T-helper 2 cell treated with Interferon-gamma antibody and Interleukin-4, amounts not matched to agents 5 μg/mL and 100 μg/mL, for 36 hours (primary cell): Measurements from ENCODE around the gene VSTM2B.

ENCODE experiments used
- DNase-seq: peaks from one replicate; pipeline ENCODE4 v3.0.0; 2021; ENCODE audit warnings: low spot score
- H3K27ac Mint-ChIP-seq: one replicate; pipeline ENCODE4 v1.8.0; 2021; ENCODE audit warnings: mild to moderate bottlenecking, mixed read lengths
- H3K27me3 Mint-ChIP-seq: one replicate; pipeline ENCODE4 v1.8.0; 2021; ENCODE audit warnings: low read depth, mixed read lengths
- H3K36me3 Mint-ChIP-seq: one replicate; pipeline ENCODE4 v1.8.0; 2021; ENCODE audit warnings: low read depth, mixed read lengths
- H3K4me1 Mint-ChIP-seq: one replicate; pipeline ENCODE4 v1.8.0; 2021; ENCODE audit warnings: low read depth, mixed read lengths
- H3K4me3 Mint-ChIP-seq: one replicate; pipeline ENCODE4 v1.8.0; 2022; ENCODE audit warnings: mild to moderate bottlenecking, moderate library complexity, mixed read lengths
- H3K9me3 Mint-ChIP-seq: one replicate; pipeline ENCODE4 v1.8.0; 2021; ENCODE audit warnings: mixed read lengths

The VSTM2B gene

DNA sequence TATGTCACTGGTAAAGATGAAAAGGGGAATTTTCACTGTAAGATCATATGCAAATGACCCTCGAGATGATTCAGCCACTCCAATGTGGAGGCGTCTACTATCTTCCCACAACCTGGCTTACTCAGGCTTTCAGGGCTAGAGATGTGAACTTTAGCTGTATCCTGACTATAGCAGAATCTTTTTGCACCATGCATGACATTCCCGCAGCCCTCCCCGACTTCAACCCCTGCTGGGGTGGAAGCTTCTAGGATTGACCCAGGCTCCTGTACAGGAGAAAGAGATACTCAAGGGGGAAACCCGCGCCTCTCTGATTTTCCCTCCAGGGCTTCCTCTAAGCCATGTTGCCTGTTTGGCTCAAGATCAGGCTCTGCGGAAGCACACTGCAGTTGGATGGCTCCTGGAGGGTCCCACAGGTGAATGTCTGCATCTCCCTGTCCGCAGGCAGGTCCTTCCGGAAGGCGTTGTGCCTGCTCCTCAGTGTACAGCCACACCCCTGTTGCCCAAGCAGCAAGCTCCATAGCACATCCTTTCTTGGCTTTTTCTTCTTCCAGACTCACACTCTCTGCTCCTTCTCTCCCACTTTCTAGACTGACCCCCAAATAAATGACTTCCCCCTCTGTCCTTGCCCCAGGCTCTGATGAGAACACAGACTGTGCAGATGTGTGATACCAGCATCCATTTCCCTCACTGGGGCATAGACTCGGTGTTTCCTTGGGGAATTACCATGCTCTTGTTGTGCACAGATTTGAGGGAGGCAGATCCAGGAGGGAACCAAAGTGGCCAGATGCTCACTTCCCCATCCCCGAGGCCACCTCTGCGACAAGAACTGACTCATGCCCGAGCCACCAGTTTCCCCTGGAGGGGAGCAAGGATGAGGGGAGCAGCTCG, 51.2 kb downstream of the VSTM2B start:
- Mint-ChIP-seq H3K4me1 (peaks cover 1% of the 10 kb centered on the region), H3K9me3 (peaks cover 10% of the 10 kb centered on the region), H3K27me3 (peaks cover 35% of the 10 kb centered on the region), H3K36me3 (no peaks in the 10 kb centered on the region), H3K4me3 (no peak overlapping the region), H3K27ac (no peak overlapping the region)
- peak; percentile 62 for DNase-seq

DNA sequence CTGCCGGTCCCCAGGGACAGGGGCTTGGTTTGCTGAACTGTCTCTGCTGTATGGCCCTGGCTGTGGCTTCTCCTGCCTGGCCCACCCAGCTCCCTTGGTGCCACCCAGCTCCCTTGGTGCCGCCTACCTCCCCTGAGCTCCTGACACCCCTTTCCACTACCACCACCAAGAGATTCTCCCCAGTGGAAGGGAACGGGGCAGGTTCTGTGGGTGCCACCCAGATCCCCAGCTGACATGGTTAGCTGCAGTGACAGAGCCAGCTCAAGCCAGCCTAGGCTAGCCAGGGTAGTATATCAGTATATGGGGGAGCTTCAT, 51.8 kb downstream of the VSTM2B start:
- H3K4me3 Mint-ChIP-seq: no peak overlapping the region
- H3K36me3 Mint-ChIP-seq: no peaks in the 10 kb centered on the region
- H3K4me1 Mint-ChIP-seq: peaks cover 1% of the 10 kb centered on the region
- H3K27ac Mint-ChIP-seq: peak overlapping the region; percentile 57
- no peak for DNase-seq
- peaks cover 35% of the 10 kb centered on the region for H3K27me3 Mint-ChIP-seq
- peaks cover 10% of the 10 kb centered on the region for H3K9me3 Mint-ChIP-seq

DNA sequence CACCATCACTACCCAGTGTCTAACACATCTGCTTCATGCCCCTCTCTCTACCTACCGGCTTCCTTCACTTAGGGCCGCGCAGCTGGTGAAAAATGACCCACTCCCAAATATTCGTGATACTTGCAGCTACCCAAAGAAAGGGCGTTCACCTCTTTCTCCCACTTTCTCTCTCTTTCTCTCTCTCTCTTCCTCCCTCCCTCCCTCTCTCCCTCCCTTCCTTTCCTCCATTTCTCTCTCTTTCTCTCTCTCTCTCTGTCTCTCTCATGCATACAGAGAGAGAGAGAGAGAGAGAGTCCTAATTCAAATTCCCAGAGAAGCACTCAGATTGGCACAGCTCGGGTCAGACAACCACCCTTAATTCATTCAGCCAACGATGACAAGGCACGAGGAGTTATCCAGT, 52.6 kb downstream of the VSTM2B start:
- peaks cover 10% of the 10 kb centered on the region for H3K9me3 Mint-ChIP-seq
- H3K36me3 Mint-ChIP-seq: no peaks in the 10 kb centered on the region
- no peak for DNase-seq
- peaks cover 35% of the 10 kb centered on the region for H3K27me3 Mint-ChIP-seq
- no peak overlapping the region for H3K27ac Mint-ChIP-seq
- no peak overlapping the region for H3K4me3 Mint-ChIP-seq
- H3K4me1 Mint-ChIP-seq: peaks cover 1% of the 10 kb centered on the region

DNA sequence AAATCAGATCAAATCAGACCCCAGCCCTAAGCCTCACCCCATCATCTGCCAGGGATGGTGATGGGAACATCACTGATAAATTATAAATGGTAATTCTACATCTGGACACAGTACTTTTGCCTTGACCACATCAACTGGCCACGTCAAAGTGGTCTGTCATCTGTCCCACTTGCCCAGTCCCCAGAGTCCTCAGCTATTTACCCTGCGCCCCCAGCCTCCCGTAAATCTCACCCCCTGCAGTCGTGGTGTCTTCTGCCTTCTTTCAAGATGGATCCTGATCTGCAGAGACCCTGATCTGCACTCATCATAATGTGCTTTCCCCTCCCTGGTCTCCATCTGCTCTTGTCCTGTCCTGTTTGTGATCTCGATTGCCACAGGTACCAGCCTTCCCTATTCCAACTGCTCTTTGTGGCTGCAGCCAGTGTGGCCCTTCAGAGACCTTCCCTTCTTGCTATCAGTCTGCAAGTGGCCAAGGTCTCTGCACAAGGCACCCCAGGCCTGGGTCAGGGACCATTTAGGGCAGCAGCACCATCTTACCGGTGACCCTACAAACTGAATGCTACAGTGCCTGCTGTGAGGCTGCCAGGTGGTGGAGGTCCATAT, 53.6 kb downstream of the VSTM2B start:
- peaks cover 29% of the 10 kb centered on the region for H3K27me3 Mint-ChIP-seq
- H3K27ac Mint-ChIP-seq: no peak overlapping the region
- H3K4me3 Mint-ChIP-seq: no peak overlapping the region
- H3K4me1 Mint-ChIP-seq: peaks cover 7% of the 10 kb centered on the region
- H3K36me3 Mint-ChIP-seq: no peaks in the 10 kb centered on the region
- H3K9me3 Mint-ChIP-seq: peaks cover 10% of the 10 kb centered on the region
- no peak for DNase-seq

DNA sequence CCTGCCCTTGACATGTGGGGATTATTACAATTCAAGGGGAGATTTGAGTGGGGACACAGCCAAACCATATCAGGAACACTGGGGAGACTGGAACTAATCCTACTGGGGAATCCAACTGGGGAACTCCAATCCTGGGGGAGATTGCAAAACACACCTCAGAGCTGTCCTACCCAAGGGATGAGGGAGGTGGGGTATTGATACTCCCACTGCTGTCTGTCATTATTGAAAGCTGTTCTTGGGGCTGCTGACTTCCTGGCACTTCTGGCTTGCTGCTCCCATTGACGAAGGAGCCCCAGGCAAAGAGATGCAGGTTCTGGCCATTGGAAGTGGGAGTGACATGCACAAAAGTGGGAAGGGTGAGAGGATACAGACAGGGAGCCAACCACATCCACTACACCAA, 55.6 kb downstream of the VSTM2B start:
- Mint-ChIP-seq H3K36me3 (no peaks in the 10 kb centered on the region), H3K27ac (no peak overlapping the region), H3K27me3 (peaks cover 22% of the 10 kb centered on the region), H3K4me1 (peaks cover 11% of the 10 kb centered on the region), H3K4me3 (no peak overlapping the region), H3K9me3 (peaks cover 10% of the 10 kb centered on the region)
- DNase-seq: no peak

DNA sequence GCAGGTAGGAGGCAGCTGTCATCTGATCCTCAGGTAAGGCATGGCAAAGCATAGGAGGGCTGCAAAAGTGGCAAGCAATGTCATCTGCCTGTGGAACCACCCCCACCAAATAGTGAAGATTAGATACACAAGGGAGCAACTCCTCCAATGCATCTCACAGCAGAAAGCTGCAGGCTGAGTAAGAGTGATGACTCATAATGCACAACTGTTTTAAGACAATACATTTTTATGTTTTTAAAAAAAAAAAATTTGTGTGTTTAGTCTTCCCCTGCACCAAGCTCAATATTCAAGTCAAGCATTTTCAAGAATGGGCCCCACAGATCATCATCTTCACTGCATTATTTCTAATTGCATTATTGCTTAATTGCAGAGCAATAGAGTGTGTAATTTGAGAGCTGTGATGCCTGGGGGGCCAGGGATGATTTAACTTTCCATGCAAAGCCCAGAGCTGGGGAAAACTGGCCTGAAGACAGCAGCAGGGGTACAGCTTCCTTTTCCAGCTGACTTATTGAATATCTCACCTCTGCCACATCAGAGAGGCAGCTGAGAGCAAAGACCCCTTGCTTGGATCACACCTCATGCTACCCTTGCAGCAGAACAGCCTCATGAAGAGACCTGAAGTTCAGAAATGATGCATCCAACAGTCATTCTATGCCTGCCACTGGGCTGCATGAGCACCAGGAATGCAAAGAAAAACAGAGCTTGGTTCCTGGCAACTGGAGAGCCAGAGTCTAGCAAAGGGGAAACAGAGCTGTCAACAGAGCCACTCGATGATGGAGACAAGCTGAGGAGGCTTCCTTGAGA, 57.6 kb downstream of the VSTM2B start:
- H3K27ac Mint-ChIP-seq: no peak overlapping the region
- no peaks in the 10 kb centered on the region for H3K36me3 Mint-ChIP-seq
- H3K27me3 Mint-ChIP-seq: peaks cover 17% of the 10 kb centered on the region
- no peak overlapping the region for H3K4me3 Mint-ChIP-seq
- H3K4me1 Mint-ChIP-seq: peaks cover 25% of the 10 kb centered on the region
- DNase-seq: no peak
- peaks cover 10% of the 10 kb centered on the region for H3K9me3 Mint-ChIP-seq

DNA sequence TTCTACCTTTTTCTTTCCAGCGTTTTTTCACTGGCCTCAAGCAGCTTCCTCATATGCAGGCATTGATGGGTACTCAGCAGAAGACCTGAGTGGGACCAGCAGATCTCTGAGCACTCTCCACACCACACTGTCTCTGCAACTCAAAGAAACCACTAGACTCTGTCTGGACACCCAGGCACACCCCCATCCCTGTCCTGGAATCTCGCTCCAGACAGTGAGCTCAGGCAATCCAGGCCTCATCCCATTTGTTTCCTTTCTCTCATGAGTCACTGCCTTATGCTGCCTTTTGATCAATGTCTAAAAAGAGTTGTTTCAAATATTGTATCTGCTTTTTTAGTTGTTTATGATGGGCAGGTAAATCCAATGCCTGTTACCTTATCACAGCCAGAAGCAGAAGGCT, 60.6 kb downstream of the VSTM2B start:
- no peak for DNase-seq
- Mint-ChIP-seq H3K27me3 (peaks cover 15% of the 10 kb centered on the region), H3K36me3 (no peaks in the 10 kb centered on the region), H3K27ac (peak overlapping the region; percentile 79), H3K9me3 (peaks cover 7% of the 10 kb centered on the region), H3K4me3 (no peak overlapping the region), H3K4me1 (peaks cover 28% of the 10 kb centered on the region)

DNA sequence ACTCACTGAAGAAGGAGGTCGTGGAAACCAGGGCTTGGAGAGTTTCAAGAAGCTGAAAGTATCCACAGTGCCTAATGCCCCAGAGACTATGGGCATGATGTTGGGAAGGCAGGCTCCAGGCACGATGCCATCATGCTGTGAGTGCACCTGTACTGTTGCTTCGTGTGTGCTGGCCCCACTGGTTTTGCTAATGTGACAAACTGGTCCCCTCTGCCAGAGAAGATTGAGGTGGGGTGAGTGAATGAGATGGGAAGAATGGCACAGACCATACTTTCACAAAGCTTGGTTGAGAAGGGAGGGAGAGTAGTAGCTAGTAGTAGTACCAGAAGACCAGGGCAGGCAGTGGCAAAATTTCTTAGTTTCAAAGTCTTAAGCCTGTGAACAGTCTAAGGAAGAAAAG, 61.3 kb downstream of the VSTM2B start:
- no peaks in the 10 kb centered on the region for H3K36me3 Mint-ChIP-seq
- H3K27me3 Mint-ChIP-seq: peaks cover 17% of the 10 kb centered on the region
- peaks cover 4% of the 10 kb centered on the region for H3K9me3 Mint-ChIP-seq
- DNase-seq: no peak
- peak overlapping the region; percentile 79 for H3K27ac Mint-ChIP-seq
- peak overlapping the region; percentile 14 for H3K4me3 Mint-ChIP-seq
- peaks cover 28% of the 10 kb centered on the region for H3K4me1 Mint-ChIP-seq

DNA sequence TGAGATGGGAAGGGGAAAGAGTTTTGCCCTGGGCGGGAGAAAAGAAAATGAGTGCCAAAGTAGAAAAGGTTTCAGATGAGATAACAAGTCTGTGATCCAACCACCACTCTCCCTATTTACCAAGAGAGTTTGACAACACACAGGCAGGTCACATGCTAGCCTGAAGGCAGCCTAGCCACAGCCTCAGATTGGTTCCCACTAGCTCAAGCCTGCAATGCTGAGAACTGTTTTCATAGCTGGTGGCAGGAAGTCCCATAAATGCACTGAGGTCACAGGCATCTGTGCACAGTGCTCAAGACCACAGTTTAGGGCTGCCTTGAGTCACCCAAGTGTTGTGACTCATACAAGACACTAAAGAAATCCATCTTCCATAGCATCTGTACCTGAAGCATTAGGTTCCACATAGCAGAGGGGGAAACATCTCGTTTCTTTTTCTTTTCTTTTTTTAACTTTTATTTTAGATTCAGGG, 61.8 kb downstream of the VSTM2B start:
- peak overlapping the region; percentile 79 for H3K27ac Mint-ChIP-seq
- peaks cover 19% of the 10 kb centered on the region for H3K27me3 Mint-ChIP-seq
- peak; percentile 85 for DNase-seq
- H3K36me3 Mint-ChIP-seq: no peaks in the 10 kb centered on the region
- H3K9me3 Mint-ChIP-seq: peaks cover 4% of the 10 kb centered on the region
- peak overlapping the region; percentile 14 for H3K4me3 Mint-ChIP-seq
- H3K4me1 Mint-ChIP-seq: peaks cover 28% of the 10 kb centered on the region

DNA sequence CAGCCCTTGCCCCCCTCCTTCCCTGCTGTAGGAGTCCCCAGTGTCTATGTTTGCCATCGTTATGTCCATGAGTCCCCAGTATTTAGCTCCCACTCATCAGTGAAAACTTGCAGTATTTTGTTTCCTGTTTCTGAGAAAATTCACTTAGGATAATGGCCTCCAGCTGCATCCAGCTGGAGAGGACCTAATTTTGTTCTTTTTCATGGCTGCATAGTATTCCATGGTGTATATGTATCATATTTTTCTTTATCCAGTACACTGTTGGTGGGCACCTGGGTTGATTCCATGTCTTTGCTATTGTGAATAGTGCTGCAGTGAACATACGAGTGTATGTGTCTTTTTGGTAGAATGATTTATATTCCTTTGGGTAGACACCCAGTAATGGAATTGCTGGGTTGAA, 62.3 kb downstream of the VSTM2B start:
- H3K4me3 Mint-ChIP-seq: no peak overlapping the region
- peaks cover 4% of the 10 kb centered on the region for H3K9me3 Mint-ChIP-seq
- no peak for DNase-seq
- H3K27ac Mint-ChIP-seq: peak overlapping the region; percentile 65
- H3K27me3 Mint-ChIP-seq: peaks cover 25% of the 10 kb centered on the region
- no peaks in the 10 kb centered on the region for H3K36me3 Mint-ChIP-seq
- peaks cover 28% of the 10 kb centered on the region for H3K4me1 Mint-ChIP-seq

DNA sequence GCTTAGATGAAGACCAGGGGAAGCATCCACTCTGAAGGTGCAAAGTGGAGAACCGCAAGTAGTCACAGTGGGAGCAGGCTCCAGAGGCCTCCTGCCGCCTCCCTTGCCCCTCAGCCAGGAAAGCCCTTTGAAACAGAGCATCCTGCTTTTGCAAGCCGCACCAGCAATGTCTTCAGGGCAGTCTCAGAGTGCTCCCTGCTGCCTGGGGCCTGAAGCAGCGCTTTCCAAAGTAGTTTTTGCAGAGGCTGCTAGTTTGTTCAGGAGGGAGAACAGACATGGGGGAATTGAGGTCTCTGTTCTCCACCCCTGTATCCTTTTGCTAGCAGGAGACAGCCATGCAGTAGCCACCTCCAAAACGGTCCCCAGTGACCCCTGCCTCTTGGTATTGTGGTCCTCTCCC, 64.5 kb downstream of the VSTM2B start:
- Mint-ChIP-seq H3K36me3 (no peaks in the 10 kb centered on the region), H3K27me3 (peaks cover 25% of the 10 kb centered on the region), H3K4me1 (peaks cover 23% of the 10 kb centered on the region), H3K4me3 (no peak overlapping the region), H3K27ac (no peak overlapping the region), H3K9me3 (peaks cover 4% of the 10 kb centered on the region)
- DNase-seq: no peak

DNA sequence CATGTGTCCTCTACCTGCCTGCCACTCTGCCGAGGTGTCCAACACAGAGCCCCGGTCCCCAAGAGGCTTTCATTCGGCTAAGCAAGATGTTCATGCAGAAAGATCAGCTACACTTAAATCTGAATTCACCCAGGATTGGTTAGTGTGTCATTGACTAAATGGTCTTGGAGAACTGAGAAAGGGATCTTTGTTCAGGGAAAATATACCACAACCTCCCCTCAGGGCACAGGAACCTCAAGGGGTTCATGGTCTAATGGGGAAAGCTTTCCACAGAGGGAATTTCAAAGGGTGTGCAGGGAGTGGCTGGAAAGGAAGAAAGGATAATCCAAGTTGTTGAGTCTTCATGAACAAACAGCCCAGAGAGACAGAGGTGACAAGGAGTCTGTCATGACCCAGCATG, 65.9 kb downstream of the VSTM2B start:
- Mint-ChIP-seq H3K9me3 (peaks cover 4% of the 10 kb centered on the region), H3K36me3 (no peaks in the 10 kb centered on the region), H3K27ac (no peak overlapping the region), H3K4me1 (peaks cover 18% of the 10 kb centered on the region), H3K27me3 (peaks cover 30% of the 10 kb centered on the region), H3K4me3 (no peak overlapping the region)
- DNase-seq: no peak

DNA sequence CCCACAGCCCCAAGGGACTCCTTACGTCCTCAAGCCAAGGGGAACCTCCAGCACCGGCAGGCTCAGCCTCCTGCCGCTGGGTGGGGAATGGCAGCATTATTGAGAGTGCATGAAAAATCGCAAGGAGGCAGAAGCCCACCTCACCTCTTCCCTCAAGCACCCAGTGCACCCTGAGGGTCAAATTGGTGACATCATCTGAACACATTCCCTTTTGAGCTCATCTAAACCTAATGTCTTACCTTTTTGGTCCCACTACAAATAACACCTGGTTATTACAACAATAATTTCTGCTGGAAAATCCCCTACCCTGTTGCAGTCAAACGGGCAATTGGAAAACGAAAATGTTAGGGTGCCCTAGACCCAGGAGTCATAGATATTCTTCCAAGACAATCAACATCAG, 68.1 kb downstream of the VSTM2B start:
- Mint-ChIP-seq H3K36me3 (no peaks in the 10 kb centered on the region), H3K27ac (no peak overlapping the region), H3K9me3 (peaks cover 4% of the 10 kb centered on the region), H3K4me3 (no peak overlapping the region), H3K27me3 (peaks cover 35% of the 10 kb centered on the region), H3K4me1 (no peaks in the 10 kb centered on the region)
- no peak for DNase-seq
